Activated T-cell treated with anti-CD3 and anti-CD28 coated beads for 24 hours (primary cell): ENCODE data around the gene NHLH2.

Source experiments
- DNase-seq: peaks from one replicate; pipeline ENCODE4 v3.0.0-alpha.2; 2020; ENCODE audit warnings: low read depth

Gene NHLH2

DNA sequence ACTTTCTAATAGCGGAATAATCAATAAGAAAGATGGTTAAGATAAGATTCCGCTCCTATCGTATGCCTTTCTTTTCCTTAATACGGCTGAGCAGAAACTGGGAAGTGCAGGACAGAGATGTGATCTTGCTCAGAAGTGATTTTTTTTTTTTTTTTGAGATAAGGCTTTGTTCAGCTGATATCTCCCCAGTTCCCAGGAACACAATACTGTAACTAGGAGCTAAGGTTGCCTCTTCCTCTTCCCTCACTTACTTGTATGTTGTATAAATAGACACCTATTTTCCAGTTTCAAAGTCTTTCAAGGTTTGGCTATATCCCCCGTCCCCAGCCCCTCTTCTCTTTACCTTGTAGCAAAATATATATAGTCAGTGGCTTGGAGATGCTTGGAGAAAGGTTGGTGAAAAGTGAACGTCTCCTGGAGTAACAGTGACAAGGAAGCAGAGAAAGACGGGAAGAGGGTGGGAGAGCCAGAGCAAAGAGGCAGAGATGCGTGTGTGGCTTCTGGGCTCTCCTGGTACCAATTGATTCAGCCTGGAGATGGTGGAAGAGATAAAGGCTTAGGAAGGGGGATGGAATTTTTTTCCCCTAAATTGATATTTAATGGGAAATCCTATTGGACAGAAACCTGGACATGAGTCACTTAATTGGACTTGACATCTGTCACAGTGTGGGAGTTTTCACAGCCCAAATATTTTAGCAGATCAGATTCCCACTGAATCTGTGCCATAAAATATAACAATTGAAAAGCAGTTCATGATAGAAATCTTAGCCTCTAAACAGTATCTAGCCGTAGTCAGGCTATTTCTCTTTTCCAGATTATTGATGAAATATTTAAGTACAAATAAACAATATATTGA is at the start of gene NHLH2:
Gene NHLH2, minus strand, starts transcription at position 522 of the 856 bp plus-strand sequence. CDS start 2,754 bp downstream, outside the sequence.
- DNase-seq: no peak

DNA sequence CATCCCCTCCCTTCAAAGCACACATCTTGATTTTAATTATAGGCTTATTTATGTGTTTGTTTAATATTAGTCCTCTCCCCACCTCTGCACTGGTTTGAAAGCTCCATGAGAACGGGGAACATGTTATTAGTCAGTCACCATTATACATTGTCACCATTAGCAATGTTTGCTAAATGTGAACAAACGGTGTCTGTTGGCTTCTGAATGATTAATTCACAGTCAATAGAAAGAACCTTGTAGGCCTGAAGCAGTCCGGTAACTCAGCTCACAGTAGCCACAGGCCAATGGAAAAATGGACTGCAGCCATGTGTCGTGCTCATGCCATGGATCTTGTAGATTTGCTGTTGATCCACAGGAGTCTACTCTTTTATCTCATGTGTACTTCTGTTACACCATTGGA is 49.7 kb upstream of the NHLH2 start:
- DNase-seq: no peak

DNA sequence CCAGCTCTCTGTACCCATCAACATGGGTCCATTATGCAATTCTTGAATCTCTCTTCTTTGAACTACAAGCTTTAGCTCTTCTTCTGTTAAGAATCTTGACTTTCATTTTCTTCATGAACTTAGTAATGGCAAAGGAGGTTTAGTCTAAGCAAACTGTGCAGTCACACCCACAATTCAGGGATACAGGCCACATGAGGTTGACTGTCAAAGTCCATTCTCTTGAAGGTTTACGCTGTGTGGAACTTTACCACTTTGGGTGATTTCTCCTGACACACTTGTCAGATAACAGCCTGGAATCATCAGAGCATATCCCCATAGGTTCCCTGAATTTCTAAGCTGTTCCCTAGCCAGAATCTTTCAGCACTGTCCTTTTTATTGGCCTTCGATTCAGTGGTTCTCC is 48.0 kb upstream of the NHLH2 start:
- DNase-seq: no peak

DNA sequence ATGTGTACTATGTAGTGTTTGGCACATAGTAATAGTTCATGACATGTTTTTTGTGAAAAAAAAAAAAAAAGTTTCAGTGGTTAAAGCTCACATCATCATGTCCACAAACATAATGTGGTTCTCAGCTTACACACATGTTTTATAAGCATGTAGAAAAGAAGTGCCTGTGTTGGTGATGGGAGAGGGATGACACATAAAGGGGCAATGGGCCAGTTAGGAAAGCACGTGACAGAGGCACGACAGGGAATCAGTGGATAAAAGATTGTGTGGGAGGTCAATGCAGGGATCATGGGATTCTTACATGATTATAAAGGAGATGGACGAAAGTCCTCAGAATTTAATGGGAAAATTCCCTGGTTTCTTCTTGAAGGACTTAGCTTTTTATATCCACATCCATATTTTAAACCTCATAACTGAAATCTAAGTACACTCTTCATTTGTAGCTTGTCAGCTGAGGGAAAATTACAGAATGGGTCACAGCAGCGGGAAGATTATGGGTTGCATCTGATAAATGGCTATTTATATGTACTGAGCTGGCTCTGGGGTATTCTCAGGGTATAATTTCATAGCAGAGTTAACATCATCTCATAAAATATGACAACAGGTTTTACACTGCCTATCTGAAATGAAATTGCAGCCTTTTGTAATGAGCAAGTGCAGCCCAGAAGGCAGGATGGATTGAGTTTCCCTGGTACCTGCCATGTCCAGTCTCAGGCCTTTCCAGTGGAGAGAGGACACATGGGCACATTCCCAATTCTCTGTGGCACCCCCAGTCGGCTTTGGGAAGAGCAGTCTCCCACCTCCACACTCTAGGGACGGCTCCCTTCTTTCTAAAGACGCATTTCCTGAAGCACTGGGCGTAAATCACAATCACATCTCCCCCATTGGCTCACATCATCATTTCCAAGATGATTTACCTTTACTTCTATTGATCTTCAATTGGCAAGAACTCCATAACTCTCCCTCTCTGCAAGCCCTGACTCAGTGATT is 42.3 kb upstream of the NHLH2 start:
- no peak for DNase-seq

DNA sequence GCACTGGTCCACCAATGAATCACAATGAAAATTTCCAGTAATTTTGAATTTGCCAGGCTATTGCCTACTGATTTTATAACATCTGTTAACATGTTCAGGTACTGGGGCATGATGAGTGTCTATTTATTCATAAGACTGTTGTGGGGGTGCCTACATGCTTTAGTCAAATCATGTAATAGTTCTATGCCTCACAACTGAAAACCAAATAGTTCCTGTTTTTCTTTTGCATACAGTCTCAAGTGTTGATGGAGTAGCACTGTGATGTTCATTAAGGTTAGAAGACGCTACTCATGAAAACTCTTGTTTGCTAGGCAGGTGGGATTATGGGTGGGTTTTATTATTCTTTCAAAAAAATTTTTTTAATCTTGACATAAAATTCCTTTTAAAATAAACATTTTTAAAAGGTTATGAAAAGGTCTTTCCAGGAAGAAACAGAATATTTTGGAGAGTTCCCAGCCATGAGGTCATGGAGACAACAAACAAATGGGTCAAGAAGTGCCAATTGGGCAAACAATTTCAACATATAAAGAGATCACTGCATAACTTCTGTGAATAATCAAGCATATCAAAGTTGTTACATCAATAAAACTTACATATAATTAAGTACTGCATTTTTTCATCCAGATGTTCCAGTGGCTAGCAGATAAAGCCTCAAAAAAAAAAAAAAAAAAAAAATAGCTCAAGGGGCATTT is 40.2 kb upstream of the NHLH2 start:
- no peak for DNase-seq

DNA sequence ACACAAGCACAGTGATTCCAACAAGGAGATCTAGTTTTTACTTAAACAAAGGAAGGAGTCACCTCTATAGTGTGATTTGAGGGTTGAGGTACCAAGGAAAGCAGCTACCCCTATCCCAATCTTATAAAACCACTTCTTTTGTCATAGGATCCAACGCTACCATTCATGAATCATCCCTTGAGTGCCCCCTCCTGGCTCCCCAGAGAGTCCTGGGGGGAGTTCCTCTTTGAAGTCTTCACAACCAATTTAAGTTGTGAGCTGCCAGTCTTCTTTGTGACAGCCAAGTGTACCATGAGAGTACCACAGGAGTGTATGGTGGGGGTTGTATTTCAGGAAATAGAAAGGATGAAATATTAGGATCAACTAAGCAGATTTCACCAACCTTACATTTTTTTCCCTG is 39.1 kb upstream of the NHLH2 start:
- DNase-seq: no peak

DNA sequence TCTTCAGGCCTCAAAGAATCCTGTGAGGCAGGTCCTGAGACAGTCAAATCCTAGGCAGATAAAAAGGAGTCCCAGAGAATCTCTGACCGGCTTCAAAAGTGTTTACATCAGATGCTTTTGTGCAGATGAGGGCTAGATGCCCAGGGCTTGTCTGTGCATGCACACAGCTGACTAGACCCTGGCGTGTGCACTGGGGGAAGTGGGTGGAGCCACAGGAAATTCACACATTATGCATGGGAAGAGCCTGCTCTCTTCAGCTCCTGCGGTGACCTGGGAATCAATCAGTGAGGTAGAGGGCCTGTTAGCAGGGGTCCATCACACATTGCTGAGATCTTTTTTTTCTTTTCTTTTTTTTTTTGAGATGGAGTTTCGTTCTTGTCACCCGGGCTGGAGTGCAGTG is 36.6 kb upstream of the NHLH2 start:
- no peak for DNase-seq

DNA sequence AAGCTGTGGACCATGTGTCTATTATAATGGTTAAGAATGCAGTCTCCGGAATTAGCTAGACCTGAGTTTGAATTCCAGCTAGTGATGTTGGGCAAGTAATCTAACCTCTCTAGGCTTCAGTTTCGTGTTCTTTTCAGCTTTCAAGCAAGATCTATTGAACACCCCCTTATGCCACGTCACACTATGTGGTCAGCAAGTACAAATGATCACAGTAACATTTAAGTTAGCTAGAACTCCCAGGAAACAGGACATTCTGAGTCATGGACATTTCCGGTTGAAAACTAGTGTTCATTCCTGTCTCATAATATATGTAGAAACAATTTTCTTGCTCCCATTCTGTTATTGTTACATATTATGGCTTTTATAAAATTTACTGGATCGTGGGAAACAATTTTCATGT is 34.0 kb upstream of the NHLH2 start:
- no peak for DNase-seq

DNA sequence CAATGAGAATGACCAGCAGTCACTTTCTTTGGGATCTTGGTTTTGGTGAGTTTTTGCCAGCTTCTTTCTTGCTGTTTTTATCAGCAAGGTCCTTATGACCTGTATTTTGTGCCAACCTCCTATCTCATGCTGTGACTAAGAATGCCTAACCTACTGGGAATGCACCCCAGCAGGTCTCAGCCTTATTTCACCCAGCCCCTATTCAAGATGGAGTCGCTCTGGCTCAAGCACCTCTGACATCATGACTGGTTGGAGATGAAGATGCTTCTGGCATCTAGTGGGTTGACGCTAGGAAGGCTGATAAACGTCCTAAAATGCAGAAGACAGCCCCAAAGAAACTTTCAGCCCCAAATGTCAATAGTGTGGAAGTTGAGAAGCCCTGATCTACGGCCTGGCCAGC is 33.6 kb upstream of the NHLH2 start:
- DNase-seq: no peak

DNA sequence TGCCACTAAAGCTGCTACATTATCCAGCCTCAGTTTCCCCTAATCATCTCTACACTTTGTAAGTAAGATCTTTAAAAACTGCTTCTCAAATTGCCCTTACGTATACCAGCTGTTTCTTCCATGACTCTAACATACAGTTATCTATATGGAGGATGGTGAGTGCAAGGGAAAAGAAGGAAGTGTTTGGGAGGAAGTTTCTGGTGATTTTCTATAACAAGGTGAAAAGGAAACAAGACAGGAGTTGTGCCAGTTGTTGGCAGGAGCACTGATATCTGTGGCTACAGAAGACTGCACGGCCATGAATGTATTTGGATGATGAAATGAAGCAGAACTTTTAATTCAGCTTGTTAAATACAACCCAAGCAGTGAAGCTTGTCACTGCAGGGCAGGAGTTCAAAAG is 32.3 kb upstream of the NHLH2 start:
- no peak for DNase-seq

DNA sequence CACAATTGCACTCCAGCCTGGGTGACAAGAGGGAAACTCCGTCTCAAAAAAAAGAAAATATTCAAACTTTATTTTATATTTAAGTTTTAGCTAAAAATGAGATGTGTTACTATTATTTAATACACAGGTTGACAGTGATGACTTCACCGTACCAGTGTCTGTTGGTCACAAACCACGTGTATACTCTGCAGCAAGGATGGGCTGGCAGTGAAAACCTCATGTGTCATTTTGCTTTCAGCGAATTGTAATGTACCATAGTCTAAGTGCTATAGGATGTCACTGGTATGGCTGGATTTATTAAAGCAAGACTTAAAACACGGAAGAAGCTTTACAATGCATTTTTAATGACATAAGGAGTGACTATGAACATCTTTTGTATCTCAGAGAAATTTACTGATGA is 28.1 kb upstream of the NHLH2 start:
- DNase-seq: no peak

DNA sequence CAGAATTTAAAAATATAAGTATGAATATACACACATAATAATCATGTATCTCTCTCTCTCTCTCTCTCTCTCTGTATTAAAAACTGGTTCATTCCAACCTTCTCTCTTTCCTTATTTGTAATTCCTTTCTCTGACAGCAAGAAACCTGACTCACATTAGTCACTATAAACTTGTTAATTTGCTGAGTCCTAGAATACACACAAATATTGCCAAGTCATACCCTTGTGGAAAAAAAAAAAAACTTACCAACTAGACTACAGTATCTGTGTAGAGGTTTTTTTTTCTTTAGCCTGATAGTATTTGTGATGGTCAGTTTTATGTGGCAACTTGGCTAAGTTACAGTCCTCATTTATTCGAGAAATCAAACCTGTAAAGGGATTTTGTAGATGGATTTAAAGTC is 26.3 kb upstream of the NHLH2 start:
- no peak for DNase-seq

DNA sequence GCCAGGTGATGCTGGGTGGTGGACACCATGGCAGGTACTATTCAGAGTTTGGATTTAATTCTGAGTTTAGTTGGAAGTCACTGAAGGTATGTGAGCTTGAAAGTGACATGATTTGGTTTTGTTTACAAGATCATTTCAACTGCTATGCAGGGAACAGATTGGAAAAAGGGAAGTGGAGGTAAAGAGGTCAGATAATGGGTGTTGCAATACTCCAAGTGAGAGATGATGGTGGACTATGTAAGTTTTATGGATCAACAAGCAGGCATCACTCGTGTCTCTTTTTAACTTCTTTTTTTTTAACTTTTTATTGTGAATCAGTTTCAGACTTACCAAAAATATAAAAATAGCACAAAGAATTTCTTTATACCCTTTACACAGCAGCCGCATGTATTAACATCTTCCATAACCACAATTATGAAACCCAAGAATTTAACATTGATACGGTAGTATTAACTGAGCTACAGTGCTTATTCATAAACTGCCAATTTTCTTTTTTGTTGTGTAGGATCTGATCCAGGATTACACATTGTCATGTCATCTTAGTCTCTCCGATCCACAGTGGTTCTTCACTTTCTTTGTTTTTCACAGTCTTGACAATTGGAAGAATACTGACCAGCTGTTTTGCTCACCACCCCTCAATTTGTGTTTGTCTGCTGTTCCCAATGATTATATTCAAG is 24.9 kb upstream of the NHLH2 start:
- DNase-seq: no peak

DNA sequence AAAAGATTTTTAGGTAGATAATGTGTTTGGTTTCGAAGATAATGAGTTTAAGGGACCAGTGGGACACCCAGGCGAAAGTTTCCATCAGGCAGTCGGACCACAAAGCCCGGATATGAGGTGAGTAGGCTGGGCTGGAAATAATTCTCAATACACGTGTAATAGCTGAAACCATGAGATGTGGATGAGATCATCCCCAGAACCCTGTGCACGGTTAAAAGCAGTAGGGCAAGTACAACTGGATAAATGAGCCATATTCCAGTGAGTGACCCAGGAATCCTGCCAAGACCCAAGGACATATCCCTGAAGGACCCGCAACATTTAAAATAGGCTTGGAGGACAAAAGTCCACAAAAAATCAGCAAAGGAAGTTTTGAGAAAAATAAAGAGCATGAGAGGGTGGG is 21.5 kb upstream of the NHLH2 start:
- DNase-seq: no peak

DNA sequence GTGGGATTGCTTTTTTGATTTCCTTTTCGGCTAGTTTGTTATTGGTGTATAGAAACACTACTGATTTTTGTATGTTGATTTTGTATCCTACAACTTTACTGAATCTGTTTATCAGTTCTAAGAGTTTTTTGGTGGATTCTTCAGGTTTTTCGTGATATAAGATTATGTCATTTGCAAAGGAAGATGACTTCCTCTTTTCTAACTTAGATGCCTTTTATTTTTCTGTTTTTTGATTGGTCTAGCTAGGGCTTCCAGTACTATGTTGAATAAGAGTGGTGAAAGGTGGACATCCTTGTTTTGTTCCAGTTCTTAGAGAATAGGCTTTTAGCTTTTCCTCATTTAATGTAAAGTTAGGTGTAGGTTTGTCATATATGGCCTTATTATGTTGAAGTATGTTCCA is 13.1 kb upstream of the NHLH2 start:
- no peak for DNase-seq

DNA sequence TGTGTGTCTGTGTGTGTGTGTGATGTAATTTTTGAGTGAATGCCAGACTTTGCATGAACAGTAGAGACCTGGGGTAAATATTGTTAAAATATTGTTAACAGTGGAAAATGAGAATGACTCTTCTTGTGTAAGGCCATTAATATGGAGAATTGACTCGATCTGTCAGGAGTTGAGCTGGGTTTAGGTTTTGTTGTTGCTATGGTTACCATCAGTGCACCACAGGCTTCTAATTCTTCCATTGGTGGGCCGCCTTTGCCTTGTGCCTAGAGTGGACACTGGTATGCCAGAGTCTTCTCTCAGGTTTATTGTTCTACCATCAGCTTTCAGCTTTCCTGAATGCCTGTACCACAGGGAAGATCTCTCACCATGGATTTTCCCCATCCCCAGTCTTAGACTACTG is 10.0 kb upstream of the NHLH2 start:
- no peak for DNase-seq

DNA sequence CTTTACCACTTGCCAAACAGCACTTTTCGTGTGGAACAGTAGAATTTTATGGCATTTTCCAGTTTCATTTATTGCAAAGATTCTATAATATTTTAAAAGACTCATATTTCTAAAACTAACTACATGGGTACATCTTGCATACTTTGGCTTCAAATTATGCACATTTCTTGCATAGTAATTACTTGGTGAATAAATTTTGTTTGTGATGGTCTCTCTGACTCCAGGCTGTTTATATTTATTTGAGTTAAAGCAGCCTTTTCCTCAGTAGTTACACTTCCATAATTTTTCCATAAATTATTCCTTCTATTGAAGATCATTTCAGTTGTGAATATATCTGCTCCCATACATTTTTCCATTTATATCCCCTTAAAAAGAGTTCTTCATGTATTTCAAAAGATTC is 6.9 kb upstream of the NHLH2 start:
- no peak for DNase-seq

DNA sequence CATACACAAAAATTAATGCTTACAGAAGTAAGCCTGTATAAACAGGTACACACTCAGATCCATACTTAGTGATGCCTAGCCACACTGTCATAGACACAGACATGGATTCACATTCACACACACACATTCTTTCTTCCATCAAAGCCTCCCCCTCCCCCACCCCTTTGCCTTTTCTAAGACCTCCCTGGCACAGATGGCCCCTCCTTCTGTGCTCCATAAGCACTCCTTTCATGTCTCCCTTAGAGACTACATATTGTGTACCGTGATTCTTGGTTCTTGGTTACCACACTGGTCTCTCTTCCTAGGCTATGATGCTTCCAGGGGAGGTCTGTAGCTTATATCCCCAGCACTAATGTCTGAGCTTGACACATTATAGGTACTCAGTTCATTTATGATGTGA is 2.0 kb upstream of the NHLH2 start:
- no peak for DNase-seq

DNA sequence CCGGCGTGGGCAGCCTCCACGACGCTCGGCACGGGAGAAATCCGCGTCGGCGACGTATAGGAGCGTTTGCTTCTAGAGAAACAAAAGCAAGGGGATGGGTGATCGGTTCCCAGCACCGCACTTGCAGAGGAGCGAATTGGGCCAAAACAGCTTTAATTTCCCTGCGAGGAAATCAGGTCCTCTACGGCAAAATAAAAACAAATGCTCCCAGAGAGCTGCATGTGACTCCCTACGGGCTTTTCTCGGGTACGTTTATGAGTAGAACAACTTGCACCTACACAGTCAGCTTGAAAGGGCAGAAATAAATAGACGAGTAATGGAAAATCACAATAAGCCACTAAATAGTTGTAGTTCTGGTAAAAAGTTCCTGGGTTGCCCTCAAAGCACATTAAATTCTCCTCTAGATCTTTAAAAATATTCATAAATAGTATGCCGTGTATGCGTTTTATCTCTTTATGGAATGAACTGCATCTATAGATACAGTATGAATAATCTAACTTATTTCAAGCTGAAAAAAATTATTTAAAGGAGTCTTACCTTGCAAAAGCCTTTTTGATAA is 1.2 kb downstream of the NHLH2 start:
- no peak for DNase-seq

DNA sequence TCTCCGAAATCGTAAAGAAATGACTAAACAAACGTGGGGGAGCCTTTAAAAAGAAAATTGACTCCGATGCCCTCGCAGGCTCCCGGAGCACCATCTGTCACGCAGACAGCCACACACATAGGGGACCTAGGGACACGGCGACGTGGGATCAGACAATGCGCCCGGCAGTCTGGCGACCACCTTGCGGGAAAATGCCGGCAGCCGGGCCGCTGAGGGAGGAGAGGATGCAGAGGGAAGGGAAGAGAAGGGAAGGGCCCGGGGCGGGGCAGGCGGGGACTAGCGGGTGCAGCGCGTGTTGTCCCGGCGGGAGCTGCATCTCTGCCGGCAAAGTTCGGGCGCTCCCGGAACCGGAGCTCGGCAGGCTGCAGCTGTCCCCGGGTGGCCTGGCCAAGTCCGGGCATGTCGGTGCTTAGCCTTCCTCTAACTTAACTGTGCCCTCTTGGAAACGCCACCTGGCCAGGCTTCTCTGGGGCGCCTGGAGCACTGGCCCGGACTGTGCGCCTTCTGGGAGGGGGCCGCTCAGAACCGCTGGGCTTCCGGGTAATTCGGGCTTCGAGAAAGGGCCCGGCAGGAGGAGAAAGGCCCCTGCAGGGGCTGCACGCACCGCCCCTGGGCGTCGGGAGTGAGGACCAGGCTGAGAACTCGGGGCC is 1.8 kb downstream of the NHLH2 start:
- DNase-seq: no peak

DNA sequence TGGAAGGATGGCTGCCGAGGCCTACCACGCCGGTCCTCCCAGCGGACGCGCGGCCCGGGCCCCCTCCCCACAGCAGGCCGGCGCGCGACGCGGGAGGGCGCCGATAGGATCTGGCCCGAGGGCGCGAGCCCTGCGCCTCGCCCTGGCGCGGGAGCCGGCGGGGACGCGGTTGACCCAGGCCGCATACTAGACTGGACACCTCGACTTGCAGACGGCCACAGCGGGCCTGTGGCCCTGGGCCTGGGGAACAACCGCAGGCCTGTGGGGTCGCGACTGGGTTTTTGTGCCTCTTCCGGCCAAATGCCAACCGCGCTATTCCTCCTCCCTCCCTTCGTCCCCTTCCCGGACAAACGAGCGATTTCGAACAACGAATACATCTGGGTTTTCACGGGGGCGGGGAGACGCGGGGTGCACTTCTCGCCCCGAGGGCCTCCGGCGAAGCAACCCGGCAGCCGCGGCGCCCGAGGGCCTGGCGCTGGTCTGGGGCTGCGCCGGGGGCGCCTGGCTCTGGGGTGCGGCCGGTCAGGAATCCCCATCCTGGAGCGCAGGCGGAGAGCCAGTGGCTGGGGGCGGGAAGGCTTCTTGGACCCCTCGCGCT is 2.4 kb downstream of the NHLH2 start:
- no peak for DNase-seq
